Transverse colon (tissue), 4 donors: ENCODE results near the gene ROCK2.

Source experiments
- CTCF ChIP-seq, 5 experiments: fragments of 200-600 bp in 3 of 5; fragments of 450-650 bp in 2 of 5; sonication (generic) in 3 of 5; IDR thresholded peaks; 1 replicate in 2 of 5; 2 replicates in 3 of 5; pipeline ENCODE4 v1.5.1; 2016 to 2017; ENCODE audit warnings: antibody characterized with exemption in 5 of 5, inconsistent platforms in 3 of 5, mild to moderate bottlenecking in 2 of 5, moderate library complexity in 1 of 5
- EP300 ChIP-seq: sonication (generic); formaldehyde crosslinking; IDR thresholded peaks from one replicate; pipeline ENCODE4 v1.6.1; 2017; ENCODE audit warnings: antibody characterized with exemption, low read depth
- POLR2A ChIP-seq: fragments of 450-650 bp; IDR thresholded peaks from one replicate; pipeline ENCODE4 v1.6.1; 2016; ENCODE audit warnings: antibody characterized with exemption, mild to moderate bottlenecking, moderate library complexity
- POLR2AphosphoS5 ChIP-seq, 3 donors: sonication (generic); formaldehyde crosslinking; IDR thresholded peaks; one replicate each; pipeline ENCODE4 v1.6.1; 2016; ENCODE audit warnings: antibody characterized with exemption in 3 of 3

DNA sequence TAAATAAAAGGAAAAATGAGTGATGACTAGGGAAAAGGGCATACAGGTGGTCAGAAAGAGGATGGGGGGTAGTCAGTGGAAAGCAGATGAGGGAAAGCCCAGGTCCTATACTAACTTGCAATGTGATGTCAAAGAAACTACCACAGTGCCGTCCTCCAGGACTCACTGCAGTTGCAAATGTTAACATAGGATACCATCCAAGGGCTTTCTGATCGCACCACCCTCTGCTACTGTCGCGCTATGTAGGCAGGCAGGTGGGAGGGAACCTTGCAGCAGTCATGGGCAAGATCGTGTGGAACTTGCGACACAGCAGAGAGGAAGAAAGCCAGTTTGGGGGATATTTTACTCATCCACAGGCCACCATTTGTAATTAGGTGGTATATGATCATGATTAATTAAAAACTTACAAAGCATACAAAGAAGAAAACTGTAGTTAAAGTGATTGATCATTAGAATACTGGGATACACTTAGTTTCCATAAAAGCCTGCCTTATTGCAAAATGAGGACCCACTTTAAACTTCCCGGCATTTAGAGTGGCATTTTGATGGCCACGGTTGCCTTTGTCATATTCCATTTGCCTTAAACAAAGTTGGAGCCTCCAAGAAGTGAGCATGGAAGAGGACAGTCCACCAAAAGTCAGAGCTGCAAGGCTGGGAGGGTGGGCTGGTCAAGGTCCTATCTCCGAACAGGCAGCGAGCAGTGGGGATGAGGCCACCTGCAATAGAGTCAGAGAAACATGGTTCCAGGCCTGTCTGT is 8.5 kb upstream of the ROCK2 start:
- TF ChIP-seq CTCF (IDR thresholded peaks at IDR 0.05): no peak
- TF ChIP-seq EP300: no peak
- no peak for TF ChIP-seq POLR2A
- TF ChIP-seq POLR2AphosphoS5 (IDR thresholded peaks at IDR 0.05): no peak
